H9 (cell line): Measurements from ENCODE around the gene PCDHB12. TPM values are rescaled to one million over a fixed set of nuclear protein-coding genes. Genes with fewer than 3 reads are reported as not detected.
"Not testable (repeated sequence)": the region's sequence is repeated elsewhere in the genome, so short reads cannot be mapped to it uniquely, and the experiment has no call there.

ENCODE experiments used
- DNase-seq: peaks from one replicate; pipeline ENCODE4 v3.0.0-alpha.2; 2017
- H2AFZ ChIP-seq: one replicate; pipeline ENCODE4 v1.6.1; 2013; ENCODE audit warnings: mild to moderate bottlenecking, low read length, control low read depth, moderate library complexity
- H2AK5ac ChIP-seq: 2 replicates; pipeline ENCODE4 v1.6.1; 2013; ENCODE audit warnings: low read length, control low read depth, mixed read lengths; ENCODE audit not compliant: insufficient read length
- H2BK120ac ChIP-seq: one replicate; pipeline ENCODE4 v1.6.1; 2013; ENCODE audit warnings: low read depth, mild to moderate bottlenecking, low read length, control low read depth, inconsistent platforms; ENCODE audit not compliant: poor library complexity, severe bottlenecking
- H2BK12ac ChIP-seq: 2 replicates; pipeline ENCODE4 v1.6.1; 2013; ENCODE audit warnings: low read length, control low read depth, mixed read lengths, low read depth; ENCODE audit not compliant: insufficient read length
- H2BK15ac ChIP-seq: 2 replicates; pipeline ENCODE4 v1.6.1; 2013; ENCODE audit warnings: low read depth, low read length, control low read depth
- H2BK20ac ChIP-seq: one replicate; pipeline ENCODE4 v1.6.1; 2013; ENCODE audit warnings: low read depth, mild to moderate bottlenecking, low read length, control low read depth, inconsistent platforms; ENCODE audit not compliant: poor library complexity, severe bottlenecking
- H2BK5ac ChIP-seq: 2 replicates; pipeline ENCODE4 v1.6.1; 2013; ENCODE audit warnings: low read length, control low read depth, mixed read lengths; ENCODE audit not compliant: insufficient read length
- H3K14ac ChIP-seq: 2 replicates; pipeline ENCODE4 v1.6.1; 2013; ENCODE audit warnings: low read length, control low read depth; ENCODE audit not compliant: insufficient read depth
- H3K18ac ChIP-seq: 2 replicates; pipeline ENCODE4 v1.6.1; 2013; ENCODE audit warnings: low read depth, mild to moderate bottlenecking, mixed read lengths, low read length, control low read depth; ENCODE audit not compliant: insufficient read length
- H3K23ac ChIP-seq: 2 replicates; pipeline ENCODE4 v1.6.1; 2013; ENCODE audit warnings: low read length, control low read depth, mixed read lengths, low read depth; ENCODE audit not compliant: insufficient read length
- H3K23me2 ChIP-seq: 2 replicates; pipeline ENCODE4 v1.6.1; 2013; ENCODE audit warnings: low read depth, mild to moderate bottlenecking, mixed read lengths, low read length, control low read depth; ENCODE audit not compliant: insufficient read length, poor library complexity, severe bottlenecking
- H3K27ac ChIP-seq: 2 replicates; pipeline ENCODE4 v1.5.1; 2013; ENCODE audit warnings: low read length, control low read depth, mixed read lengths, low read depth; ENCODE audit not compliant: insufficient read length
- H3K27me3 ChIP-seq: 2 replicates; pipeline ENCODE4 v1.6.1; 2013; ENCODE audit warnings: low read length, control low read depth, inconsistent platforms; ENCODE audit not compliant: insufficient read depth
- H3K4ac ChIP-seq: 2 replicates; pipeline ENCODE4 v1.6.1; 2013; ENCODE audit warnings: low read depth, mild to moderate bottlenecking, control low read depth, inconsistent platforms, low read length, moderate library complexity
- H3K4me1 ChIP-seq: 2 replicates; pipeline ENCODE4 v1.6.1; 2013; ENCODE audit warnings: low read length, control low read depth, inconsistent platforms; ENCODE audit not compliant: insufficient read depth
- H3K4me2 ChIP-seq: 2 replicates; pipeline ENCODE4 v1.6.1; 2013; ENCODE audit warnings: low read length, control low read depth, mixed read lengths; ENCODE audit not compliant: insufficient read length, insufficient read depth
- H3K56ac ChIP-seq: 2 replicates; pipeline ENCODE4 v1.6.1; 2013; ENCODE audit warnings: low read depth, mild to moderate bottlenecking, mixed read lengths, low read length, control low read depth; ENCODE audit not compliant: insufficient read length
- H3K79me1 ChIP-seq: 2 replicates; pipeline ENCODE4 v1.6.1; 2013; ENCODE audit warnings: low read depth, mild to moderate bottlenecking, moderate library complexity, low read length, control low read depth, inconsistent platforms; ENCODE audit not compliant: insufficient read depth, poor library complexity, severe bottlenecking
- H3K79me2 ChIP-seq: 2 replicates; pipeline ENCODE4 v1.6.1; 2013; ENCODE audit warnings: low read length, control low read depth, inconsistent platforms; ENCODE audit not compliant: insufficient read depth
- H3K9ac ChIP-seq: 2 replicates; pipeline ENCODE4 v1.6.1; 2013; ENCODE audit warnings: low read length, control low read depth, mixed read lengths; ENCODE audit not compliant: insufficient read length; ENCODE audit errors: extremely low read depth
- H3K9me3 ChIP-seq: one replicate; pipeline ENCODE4 v1.6.1; 2013; ENCODE audit warnings: low read depth, low read length, inconsistent platforms; ENCODE audit not compliant: control insufficient read depth
- H3T11ph ChIP-seq: one replicate; pipeline ENCODE4 v1.6.1; 2013; ENCODE audit warnings: mild to moderate bottlenecking, low read length, control low read depth, inconsistent platforms
- H4K20me1 ChIP-seq: one replicate; pipeline ENCODE4 v1.6.1; 2013; ENCODE audit not compliant: control insufficient read depth, insufficient read length, insufficient read depth
- H4K5ac ChIP-seq: 2 replicates; pipeline ENCODE4 v1.6.1; 2013; ENCODE audit warnings: low read depth, mild to moderate bottlenecking, mixed read lengths, low read length, control low read depth; ENCODE audit not compliant: insufficient read length
- H4K8ac ChIP-seq: replicated peaks from 2 replicates; pipeline ENCODE4 v1.6.1; 2013; ENCODE audit warnings: low read length, control low read depth, mixed read lengths, low read depth; ENCODE audit not compliant: insufficient read length
- H4K91ac ChIP-seq: 2 replicates; pipeline ENCODE4 v1.6.1; 2013; ENCODE audit warnings: low read depth, mild to moderate bottlenecking, moderate library complexity, mixed read lengths, low read length, control low read depth; ENCODE audit not compliant: insufficient read length
- H3K27ac Mint-ChIP-seq, 3 experiments: 2 replicates in 2 of 3; 3 replicates in 1 of 3; pipeline ENCODE4 v1.8.0; 2020 to 2021; ENCODE audit warnings: mixed read lengths in 3 of 3, mild to moderate bottlenecking in 1 of 3, moderate library complexity in 1 of 3
- H3K27me3 Mint-ChIP-seq: 2 replicates; pipeline ENCODE4 v1.8.0; 2021; ENCODE audit warnings: low read depth, mild to moderate bottlenecking, moderate library complexity, mixed read lengths
- H3K36me3 Mint-ChIP-seq, 3 experiments: 2 replicates in 2 of 3; 3 replicates in 1 of 3; pipeline ENCODE4 v1.8.0; 2020 to 2021; ENCODE audit warnings: low read depth in 3 of 3, mixed read lengths in 3 of 3; ENCODE audit not compliant: insufficient read depth in 1 of 3
- H3K4me1 Mint-ChIP-seq, 2 experiments: 2 replicates each; pipeline ENCODE4 v1.8.0; 2020; ENCODE audit warnings: mixed read lengths in 2 of 2
- H3K4me3 Mint-ChIP-seq, 2 experiments: 2 replicates in 1 of 2; 3 replicates in 1 of 2; pipeline ENCODE4 v1.8.0; 2020 to 2021; ENCODE audit warnings: mild to moderate bottlenecking in 2 of 2, mixed read lengths in 2 of 2, moderate library complexity in 1 of 2
- H3K9me3 Mint-ChIP-seq, 2 experiments: 2 replicates in 1 of 2; 3 replicates in 1 of 2; pipeline ENCODE4 v1.8.0; 2020; ENCODE audit warnings: mild to moderate bottlenecking in 2 of 2, mixed read lengths in 2 of 2, moderate library complexity in 1 of 2
- WGBS: extraction: QIAGEN DNeasy Blood & Tissue Kit; methylation state at CpG from one replicate; pipeline ENCODE4 v1.1.7; 2013; ENCODE audit warnings: missing lambda C conversion rate, low lambda C conversion rate, mixed read lengths; ENCODE audit not compliant: insufficient read length; ENCODE audit errors: extremely low coverage; 5-methylcytosine and 5-hydroxymethylcytosine counted together
- total RNA-seq: library from RNA; stranded (reverse); gene quantifications from 2 replicates; pipeline ENCODE4 v1.2.1, GENCODE V29; 2021

PCDHB12 gene
- total RNA-seq, 1 experiment from 2014 or later, result 3.1 TPM

GRCh38 chr5:141210849-141211248 is 2.3 kb downstream of the PCDHB12 start:
- not testable (repeated sequence) for H2BK20ac ChIP-seq, H3K4me3 Mint-ChIP-seq, H3K23me2 ChIP-seq, H4K5ac ChIP-seq, H4K8ac ChIP-seq, H3K27ac Mint-ChIP-seq, H3K4me1 ChIP-seq, H3K4me2 ChIP-seq, H3T11ph ChIP-seq, H2BK120ac ChIP-seq, H3K4ac ChIP-seq, H3K9ac ChIP-seq, H3K79me2 ChIP-seq, H2AFZ ChIP-seq, H2AK5ac ChIP-seq, H4K20me1 ChIP-seq, H3K27me3 ChIP-seq, H3K14ac ChIP-seq, H2BK12ac ChIP-seq, H2BK15ac ChIP-seq, H3K27ac ChIP-seq, H3K9me3 ChIP-seq, H3K79me1 ChIP-seq, H3K18ac ChIP-seq, H3K56ac ChIP-seq, H2BK5ac ChIP-seq, H4K91ac ChIP-seq, DNase-seq, H3K23ac ChIP-seq
- H3K9me3 Mint-ChIP-seq, result peaks cover 25 to 31% of the 10 kb centered on the region in 2 experiments
- peaks cover 16% of the 10 kb centered on the region for H3K27me3 Mint-ChIP-seq
- WGBS, result no CpG with 5 or more reads among the region's 27 CpGs
- H3K36me3 Mint-ChIP-seq, result peaks cover 11 to 23% (median 16%) of the 10 kb centered on the region in 3 experiments
- H3K4me1 Mint-ChIP-seq, result peaks cover 4 to 14% of the 10 kb centered on the region in 2 experiments; a peak in 3 of 4 replicates
